ENCODE measurements around the gene RAB31. TPM values are rescaled to one million over a fixed set of nuclear protein-coding genes. Genes with fewer than 3 reads are reported as not detected.

RAB31 gene
- total RNA-seq, 4 donors from 2014 or later, result 3.2 to 7.1 (median 4.4) TPM

- intact Hi-C loops (cut with DNase I; ENCODE audit: low total_unique reads), result loop anchor here (10.0 kb wide), 2 partner anchors 254 to 366 kb away; partner anchors contain the start of gene TWSG1
- H3K9me3 ChIP-seq, result no peaks in the 10 kb centered on the region
- ATAC-seq, result no peak
- H3K27me3 ChIP-seq, result no peaks in the 10 kb centered on the region
- in situ Hi-C loops (cut with MboI; ENCODE audit: low sequenced_read_pairs in 4 of 4), result no loop called here
- H3K27ac ChIP-seq, result no peak overlapping the region
- no peaks in the 10 kb centered on the region for H3K36me3 ChIP-seq
- no peak for DNase-seq
- no peaks in the 10 kb centered on the region for H3K4me1 ChIP-seq
- no peak overlapping the region for H3K4me3 ChIP-seq
- TF ChIP-seq POLR2A (IDR thresholded peaks at IDR 0.05) (no peak), CTCF (IDR thresholded peaks at IDR 0.05 in 4 of 5, conservative IDR thresholded peaks at IDR 0.05 in 1 of 5) (no peak)
These were observed 7.8 kb upstream of the RAB31 start for GRCh38 chr18:9700261-9700796.

- Histone ChIP-seq H3K9me3 (no peaks in the 10 kb centered on the region), H3K4me3 (no peak overlapping the region), H3K27me3 (no peaks in the 10 kb centered on the region), H3K36me3 (no peaks in the 10 kb centered on the region), H3K4me1 (no peaks in the 10 kb centered on the region), H3K27ac (no peak overlapping the region)
- DNase-seq (no peak), ATAC-seq (no peak)
- in situ Hi-C loops (cut with MboI; ENCODE audit: low sequenced_read_pairs in 4 of 4), result no loop called here
- TF ChIP-seq POLR2A (IDR thresholded peaks at IDR 0.05) (no peak), CTCF (IDR thresholded peaks at IDR 0.05 in 4 of 5, conservative IDR thresholded peaks at IDR 0.05 in 1 of 5) (no peak)
- intact Hi-C loops (cut with DNase I; ENCODE audit: low total_unique reads), result loop anchor here (10.0 kb wide), 2 partner anchors 253 to 367 kb away; partner anchors contain the start of gene TWSG1
These were observed 6.3 kb upstream of the RAB31 start for GRCh38 chr18:9701609-9702349.

- no peaks in the 10 kb centered on the region for H3K9me3 ChIP-seq
- H3K4me3 ChIP-seq, result no peak overlapping the region
- in situ Hi-C loops (cut with MboI; ENCODE audit: low sequenced_read_pairs in 4 of 4), result no loop called here
- H3K27me3 ChIP-seq, result peaks cover 7 to 12% (median 11%) of the 10 kb centered on the region in 3 donors
- TF ChIP-seq CTCF (IDR thresholded peaks at IDR 0.05 in 4 of 5, conservative IDR thresholded peaks at IDR 0.05 in 1 of 5), result no peak
- TF ChIP-seq POLR2A (IDR thresholded peaks at IDR 0.05), result no peak
- no peak for DNase-seq
- ATAC-seq, result no peak
- intact Hi-C loops (cut with DNase I; ENCODE audit: low total_unique reads), result loop anchor here (5.0 to 10.0 kb wide), 4 partner anchors 92 to 370 kb away; partner anchors contain the start of genes PPP4R1, TWSG1 and VAPA
- no peak overlapping the region for H3K27ac ChIP-seq
- H3K36me3 ChIP-seq, result no peaks in the 10 kb centered on the region
- H3K4me1 ChIP-seq, result peaks cover 8 to 9% of the 10 kb centered on the region in 2 donors
These were observed 3.6 kb upstream of the RAB31 start for GRCh38 chr18:9704233-9705118.

- ATAC-seq (no peak), DNase-seq (no peak)
- Histone ChIP-seq H3K4me1 (peaks cover 8 to 9% of the 10 kb centered on the region in 2 donors), H3K4me3 (no peak overlapping the region), H3K27ac (no peak overlapping the region), H3K27me3 (peaks cover 16 to 18% (median 18%) of the 10 kb centered on the region in 3 donors), H3K36me3 (no peaks in the 10 kb centered on the region), H3K9me3 (no peaks in the 10 kb centered on the region)
- TF ChIP-seq POLR2A (IDR thresholded peaks at IDR 0.05) (no peak), CTCF (IDR thresholded peaks at IDR 0.05 in 4 of 5, conservative IDR thresholded peaks at IDR 0.05 in 1 of 5) (no peak)
- intact Hi-C loops (cut with DNase I; ENCODE audit: low total_unique reads), result loop anchor here (5.0 to 10.0 kb wide), 4 partner anchors 93 to 371 kb away; partner anchors contain the start of genes PPP4R1, TWSG1 and VAPA
- in situ Hi-C loops (cut with MboI; ENCODE audit: low sequenced_read_pairs in 4 of 4), result no loop called here
These were observed 2.8 kb upstream of the RAB31 start for GRCh38 chr18:9705183-9705829.

Data from gastrocnemius medialis (tissue), 4 donors.